ENCODE data around the gene SCAND1. TPM values are rescaled to one million over a fixed set of nuclear protein-coding genes. Genes with fewer than 3 reads are reported as not detected.
A peak's percentile ranks its signal among the peaks of the same experiment; 100 is the strongest.
"Not testable (repeated sequence)": the region's sequence is repeated elsewhere in the genome, so short reads cannot be mapped to it uniquely, and the experiment has no call there.

Gene SCAND1
- 54.6 and 63.4 TPM in 2 replicates for total RNA-seq (2022)
- percentile 41 among the genes with signal in this experiment for Bru-seq, nascent RNA
- percentile 59 among the genes with signal in this experiment for BruChase-seq, experiment 1, labeled RNA remaining after a 6-hour chase
- percentile 48 among the genes with signal in this experiment for BruChase-seq, experiment 2, labeled RNA remaining after a 2-hour chase
- long read RNA-seq, transcript SCAND1-201 (2 exons, 902 nt): major isoform, 16 of 81 reads
- long read RNA-seq, partial matches to known transcripts: 65 of 81 reads
- long read RNA-seq, other reads (novel, unspliced or antisense): 0 of 81 reads

- Mint-ChIP-seq H3K4me1 (ENCODE audit: insufficient read depth, unreplicated experiment) (peaks cover 13% of the 10 kb centered on the region), H3K36me3 (ENCODE audit: insufficient read depth, unreplicated experiment) (peaks cover 40% of the 10 kb centered on the region), H3K27ac (ENCODE audit: low read depth, unreplicated experiment) (peak within 1 kb of the TSS; percentile 96), H3K4me3 (ENCODE audit: unreplicated experiment) (peak within 1 kb of the TSS; percentile 97), H3K27me3 (ENCODE audit: insufficient read depth, unreplicated experiment) (no peaks in the 10 kb centered on the region), H3K9me3 (ENCODE audit: unreplicated experiment) (no peaks in the 10 kb centered on the region)
- TF ChIP-seq CTCF (IDR thresholded peaks at IDR 0.05; ENCODE audit: unreplicated experiment): peak; percentile 97
- CTCF ChIA-PET: interaction anchor here (0.5 to 5.3 kb wide), 65 partner anchors 9 to 1836 kb away, joined by 3 to 42 read pairs (median 5); partner anchors contain the start of genes CEP250, CNBD2, NFS1 and RAB5IF
- POLR2A ChIA-PET: interaction anchor here (0.6 to 6.8 kb wide), 68 partner anchors 8 to 901 kb away, joined by 3 to 125 read pairs (median 5); partner anchors contain the start of genes AAR2, CEP250, CNBD2 and CPNE1
- BruUV-seq (replicated peaks): no TSS peak
- DNase-seq (ENCODE audit: unreplicated experiment): peak; percentile 97
- intact Hi-C loops (cut with micrococcal nuclease): loop anchor here (1.0 to 10.0 kb wide), 2 partner anchors 184 to 440 kb away; no protein-coding TSS in a partner anchor
These were observed at the start of gene SCAND1 for GRCh38 chr20:35954200-35954906. SCAND1 (minus strand) TSS chr20:35954502; CDS start chr20:35954284, 218 bp downstream.

DNA sequence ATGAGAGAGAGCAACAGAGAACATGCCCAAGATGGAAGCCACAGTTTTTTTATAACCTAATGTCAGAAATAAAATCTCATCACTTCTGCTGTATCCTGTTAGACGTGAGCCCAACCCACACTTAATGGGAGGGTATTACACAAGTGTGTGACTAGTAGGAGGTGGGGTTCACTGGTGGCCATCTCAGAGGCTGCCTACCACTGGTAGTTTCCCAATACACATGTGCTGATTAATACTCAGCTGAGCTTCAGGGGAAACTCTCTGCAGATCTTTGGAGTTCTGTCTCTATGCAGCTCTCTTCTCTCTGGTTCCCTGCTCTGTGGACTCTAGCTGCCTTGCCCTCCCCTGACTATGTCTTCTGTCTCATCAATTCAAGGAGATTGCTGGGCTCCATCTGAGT is 49.7 kb upstream of the SCAND1 start:
- peaks cover 18% of the 10 kb centered on the region for H3K9me3 Mint-ChIP-seq (ENCODE audit: unreplicated experiment)
- no peak for TF ChIP-seq CTCF (IDR thresholded peaks at IDR 0.05; ENCODE audit: unreplicated experiment)
- no peak overlapping the region for H3K27ac Mint-ChIP-seq (ENCODE audit: low read depth, unreplicated experiment)
- H3K4me3 Mint-ChIP-seq (ENCODE audit: unreplicated experiment): no peak overlapping the region
- no TSS peak for BruUV-seq (replicated peaks)
- peaks cover 11% of the 10 kb centered on the region for H3K27me3 Mint-ChIP-seq (ENCODE audit: insufficient read depth, unreplicated experiment)
- peaks cover 6% of the 10 kb centered on the region for H3K36me3 Mint-ChIP-seq (ENCODE audit: insufficient read depth, unreplicated experiment)
- no peaks in the 10 kb centered on the region for H3K4me1 Mint-ChIP-seq (ENCODE audit: insufficient read depth, unreplicated experiment)
- ChIA-PET POLR2A (interaction anchor here (1.1 kb wide), 1 partner anchor 30 kb away, joined by 4 read pairs; no protein-coding TSS in a partner anchor), CTCF (interaction anchor here (0.6 to 1.9 kb wide), 7 partner anchors 9 to 1974 kb away, joined by 3 to 16 read pairs (median 3); no protein-coding TSS in a partner anchor)
- intact Hi-C loops (cut with micrococcal nuclease): no loop called here
- DNase-seq (ENCODE audit: unreplicated experiment): no peak

- POLR2A ChIA-PET: interaction anchor here (0.7 to 1.2 kb wide), 4 partner anchors 14 to 940 kb away, joined by 3 read pairs; no protein-coding TSS in a partner anchor
- intact Hi-C loops (cut with micrococcal nuclease): no loop called here
These were observed 48.6 kb upstream of the SCAND1 start for GRCh38 chr20:36002855-36003254.

DNA sequence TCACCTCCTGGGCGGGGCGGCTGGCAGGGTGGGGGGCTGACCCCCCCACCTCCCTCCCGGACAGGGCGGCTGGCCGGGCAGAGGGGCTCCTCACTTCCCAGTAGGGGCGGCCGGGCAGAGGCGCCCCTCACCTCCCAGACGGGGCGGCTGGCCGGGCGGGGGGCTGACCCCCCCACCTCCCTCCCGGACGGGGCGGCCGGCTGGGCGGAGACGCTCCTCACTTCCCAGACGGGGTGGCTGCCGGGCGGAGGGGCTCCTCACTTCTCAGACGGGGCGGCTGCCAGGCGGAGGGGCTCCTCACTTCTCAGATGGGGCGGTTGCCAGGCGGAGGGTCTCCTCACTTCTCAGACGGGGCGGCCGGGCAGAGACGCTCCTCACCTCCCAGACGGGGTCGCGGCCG is 47.0 kb upstream of the SCAND1 start:
- CTCF ChIA-PET; H3K27ac Mint-ChIP-seq (ENCODE audit: low read depth, unreplicated experiment); DNase-seq (ENCODE audit: unreplicated experiment); H3K4me3 Mint-ChIP-seq (ENCODE audit: unreplicated experiment); intact Hi-C loops (cut with micrococcal nuclease); H3K4me1 Mint-ChIP-seq (ENCODE audit: insufficient read depth, unreplicated experiment); POLR2A ChIA-PET; H3K36me3 Mint-ChIP-seq (ENCODE audit: insufficient read depth, unreplicated experiment); BruUV-seq (replicated peaks): not testable (repeated sequence)
- peaks cover 18% of the 10 kb centered on the region for H3K9me3 Mint-ChIP-seq (ENCODE audit: unreplicated experiment)
- H3K27me3 Mint-ChIP-seq (ENCODE audit: insufficient read depth, unreplicated experiment): peaks cover 11% of the 10 kb centered on the region

More at GRCh38 chr20:36002855-36003254, 48.6 kb upstream of the SCAND1 start:
- Mint-ChIP-seq H3K4me1 (ENCODE audit: insufficient read depth, unreplicated experiment) (no peaks in the 10 kb centered on the region), H3K27me3 (ENCODE audit: insufficient read depth, unreplicated experiment) (peaks cover 11% of the 10 kb centered on the region), H3K36me3 (ENCODE audit: insufficient read depth, unreplicated experiment) (peaks cover 6% of the 10 kb centered on the region), H3K27ac (ENCODE audit: low read depth, unreplicated experiment) (peak overlapping the region; percentile 40), H3K9me3 (ENCODE audit: unreplicated experiment) (peaks cover 18% of the 10 kb centered on the region), H3K4me3 (ENCODE audit: unreplicated experiment) (no peak overlapping the region)
- no peak for DNase-seq (ENCODE audit: unreplicated experiment)
- CTCF ChIA-PET: interaction anchor here (0.9 to 1.9 kb wide), 5 partner anchors 8 to 437 kb away, joined by 3 to 16 read pairs (median 7); no protein-coding TSS in a partner anchor
- no TSS peak for BruUV-seq (replicated peaks)
- TF ChIP-seq CTCF (IDR thresholded peaks at IDR 0.05; ENCODE audit: unreplicated experiment): no peak

DNA sequence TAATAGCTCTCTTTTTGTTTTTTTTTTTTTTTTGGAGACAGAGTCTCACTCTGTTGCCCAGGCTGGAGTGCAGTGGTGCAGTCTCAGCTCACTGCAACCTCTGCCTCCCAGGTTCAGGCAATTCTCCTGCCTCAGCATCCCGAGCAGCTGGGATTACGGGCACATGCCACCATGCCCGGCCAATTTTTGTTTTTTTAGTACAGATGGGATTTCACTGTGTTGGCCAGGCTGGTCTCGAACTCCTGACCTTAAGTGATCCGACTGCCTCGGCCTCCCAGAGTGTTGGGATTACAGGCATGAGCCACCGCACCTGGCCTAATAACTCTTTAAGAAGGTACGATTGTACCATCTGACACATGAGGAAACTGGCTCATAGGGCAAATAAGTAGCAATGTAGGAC is 42.2 kb upstream of the SCAND1 start:
- DNase-seq (ENCODE audit: unreplicated experiment): not testable (repeated sequence)

More for the DNA sequence above, 42.2 kb upstream of the SCAND1 start:
- not testable (repeated sequence) for H3K4me1 Mint-ChIP-seq (ENCODE audit: insufficient read depth, unreplicated experiment); H3K4me3 Mint-ChIP-seq (ENCODE audit: unreplicated experiment); BruUV-seq (replicated peaks); H3K36me3 Mint-ChIP-seq (ENCODE audit: insufficient read depth, unreplicated experiment); H3K27ac Mint-ChIP-seq (ENCODE audit: low read depth, unreplicated experiment); H3K27me3 Mint-ChIP-seq (ENCODE audit: insufficient read depth, unreplicated experiment); H3K9me3 Mint-ChIP-seq (ENCODE audit: unreplicated experiment)
- ChIA-PET CTCF (interaction anchor here (0.6 to 15.5 kb wide), 10 partner anchors 21 to 202 kb away, joined by 3 to 705 read pairs (median 4); no protein-coding TSS in a partner anchor), POLR2A (interaction anchor here (6.3 kb wide), 1 partner anchor 142 kb away, joined by 92 read pairs; no protein-coding TSS in a partner anchor)
- intact Hi-C loops (cut with micrococcal nuclease): loop anchor here (5.0 to 10.0 kb wide), 2 partner anchors 41 to 448 kb away; no protein-coding TSS in a partner anchor

All from MCF 10A (cell line).